Prostate gland (tissue), 2 donors: ENCODE measurements around the gene UNC119. TPM values are rescaled to one million over a fixed set of nuclear protein-coding genes. Genes with fewer than 3 reads are reported as not detected.

Experiments
- DNase-seq: peaks from one replicate; pipeline ENCODE4 v3.0.0-alpha.2; 2019; ENCODE audit warnings: low spot score
- H3K27ac ChIP-seq, 2 donors: fragments of 200-600 bp; sonication (generic); 2 replicates each; pipeline ENCODE4 v1.5.1; 2017 to 2019
- H3K27me3 ChIP-seq: fragments of 200-600 bp; sonication (generic); replicated peaks from 2 replicates; pipeline ENCODE4 v1.5.1; 2019; ENCODE audit not compliant: insufficient read depth
- H3K36me3 ChIP-seq, 2 donors: fragments of 200-600 bp; sonication (generic); 1 replicate in 1 of 2; 2 replicates in 1 of 2; pipeline versions ENCODE4 v1.5.1 to v1.8.1; 2017 to 2019
- H3K4me1 ChIP-seq: fragments of 200-600 bp; sonication (generic); replicated peaks from 2 replicates; pipeline ENCODE4 v1.5.1; 2019
- H3K4me3 ChIP-seq, 2 donors: fragments of 200-600 bp; sonication (generic); 2 replicates each; pipeline ENCODE4 v1.5.1; 2017 to 2019
- H3K9me3 ChIP-seq: fragments of 200-600 bp; sonication (generic); 2 replicates; pipeline ENCODE4 v1.5.1; 2017
- CTCF ChIP-seq, 4 experiments: fragments of 200-600 bp in 2 of 4; fragments of 450-650 bp in 2 of 4; sonication (generic) in 2 of 4; IDR thresholded peaks; 1 replicate in 3 of 4; 2 replicates in 1 of 4; pipeline ENCODE4 v1.5.1; 2016 to 2019; ENCODE audit warnings: antibody characterized with exemption in 4 of 4, mild to moderate bottlenecking in 2 of 4, moderate library complexity in 2 of 4
- POLR2A ChIP-seq: fragments of 450-650 bp; IDR thresholded peaks from one replicate; pipeline ENCODE4 v1.6.1; 2016; ENCODE audit warnings: antibody characterized with exemption, mild to moderate bottlenecking
- POLR2AphosphoS5 ChIP-seq: sonication (generic); formaldehyde crosslinking; IDR thresholded peaks from one replicate; pipeline ENCODE4 v1.6.1; 2017; ENCODE audit warnings: antibody characterized with exemption
- WGBS: methylation state at CpG from one replicate; pipeline ENCODE4 v1.1.5; 2018; 5-methylcytosine and 5-hydroxymethylcytosine counted together
- intact Hi-C: fragments of 100-400 bp; cut with DNase I; formaldehyde crosslinking; loops from one replicate; pipeline ENCODE4 v1.14.2; 2022
- total RNA-seq, 2 donors: library from RNA; depleted of rRNA; stranded (reverse); fragments of >200 nt; gene quantifications; one replicate each; pipeline ENCODE4 v1.1.0, GENCODE V29; 2016

Gene UNC119
- total RNA-seq, 2 donors from 2014 or later, result 51.1 to 154 TPM

- intact Hi-C loops, result loop anchor here (5.0 kb wide), 1 partner anchor 43 kb away; no protein-coding TSS in a partner anchor
- H3K4me3 ChIP-seq, result no peak overlapping the region
- DNase-seq, result no peak
- H3K36me3 ChIP-seq, result no peaks in the 10 kb centered on the region
- peaks cover 13% of the 10 kb centered on the region for H3K4me1 ChIP-seq
- no peak overlapping the region for H3K27ac ChIP-seq
- H3K27me3 ChIP-seq, result no peaks in the 10 kb centered on the region
- 47% methylated on average over 12 of the region's 12 CpGs for WGBS
- TF ChIP-seq CTCF (IDR thresholded peaks at IDR 0.05) (peak in 1 of 4 experiments; percentile 13), POLR2AphosphoS5 (no peak), POLR2A (no peak)
- no peaks in the 10 kb centered on the region for H3K9me3 ChIP-seq
Observed at GRCh38 chr17:28498652-28499363, 53.6 kb downstream of the UNC119 start.

- H3K27me3 ChIP-seq, result no peaks in the 10 kb centered on the region
- WGBS, result 25% methylated on average over 9 of the region's 9 CpGs
- intact Hi-C loops, result loop anchor here (5.0 kb wide), 1 partner anchor 44 kb away; no protein-coding TSS in a partner anchor
Observed at GRCh38 chr17:28497931-28498330, 54.5 kb downstream of the UNC119 start.

More at GRCh38 chr17:28497931-28498330, 54.5 kb downstream of the UNC119 start:
- Histone ChIP-seq H3K4me1 (peaks cover 13% of the 10 kb centered on the region), H3K36me3 (no peaks in the 10 kb centered on the region), H3K4me3 (no peak overlapping the region), H3K9me3 (no peaks in the 10 kb centered on the region), H3K27ac (peak overlapping the region in 1 of 2 donors; percentile 57)
- TF ChIP-seq CTCF (IDR thresholded peaks at IDR 0.05) (no peak), POLR2AphosphoS5 (peak; percentile 83), POLR2A (no peak)
- DNase-seq, result peak; percentile 83

Other genes starting within 250 kb of the UNC119 start
- gene TMEM97, start 233.4 kb downstream of the UNC119 start, total RNA-seq, result 100 to 1,000 TPM in 1 of 2 donors, 10 to 100 TPM in 1; 11.8 to 127 TPM
- 10 to 100 TPM; 45.2 to 55.0 TPM for gene IFT20, start 217.2 kb downstream of the UNC119 start, total RNA-seq
- 10 to 100 TPM; 32.2 to 63.1 TPM for gene TNFAIP1, start 216.9 kb downstream of the UNC119 start, total RNA-seq
- 100 to 1,000 TPM in 1 of 2 donors, 10 to 100 TPM in 1; 94.4 to 140 TPM for gene POLDIP2, start 195.1 kb downstream of the UNC119 start, total RNA-seq
- gene SEBOX, start 187.4 kb downstream of the UNC119 start, total RNA-seq, result not detected
- gene VTN, start 182.3 kb downstream of the UNC119 start, total RNA-seq, result 10 to 100 TPM in 1 of 2 donors, under 1 TPM in 1; 0.14 to 57.8 TPM
- 10 to 100 TPM; 20.6 to 21.4 TPM for gene SARM1, start 180.9 kb downstream of the UNC119 start, total RNA-seq
- 10 to 100 TPM; 14.9 to 20.1 TPM for gene SLC46A1, start 146.4 kb downstream of the UNC119 start, total RNA-seq
- gene SLC13A2, start 79.0 kb downstream of the UNC119 start, total RNA-seq, result under 1 TPM; 0.09 to 0.68 TPM
- gene FOXN1, start 46.3 kb downstream of the UNC119 start, total RNA-seq, result 1 to 10 TPM in 1 of 2 donors, under 1 TPM in 1; 0.64 to 1.2 TPM
- 100 to 1,000 TPM in 1 of 2 donors, 10 to 100 TPM in 1; 68.7 to 131 TPM for gene PIGS, start 18.9 kb upstream of the UNC119 start, total RNA-seq
- 10 to 100 TPM; 49.5 to 55.0 TPM for gene ALDOC, start 24.3 kb upstream of the UNC119 start, total RNA-seq
- gene SPAG5, start 46.4 kb upstream of the UNC119 start, total RNA-seq, result 10 to 100 TPM in 1 of 2 donors, 1 to 10 TPM in 1; 4.6 to 17.3 TPM
- gene RSKR, start 61.6 kb upstream of the UNC119 start, total RNA-seq, result 10 to 100 TPM in 1 of 2 donors, 1 to 10 TPM in 1; 5.0 to 32.1 TPM
- 10 to 100 TPM; 42.2 to 94.2 TPM for gene BLTP2, start 92.5 kb upstream of the UNC119 start, total RNA-seq
- 10 to 100 TPM; 53.3 to 80.1 TPM for gene SDF2, start 109.3 kb upstream of the UNC119 start, total RNA-seq
- 100 to 1,000 TPM in 1 of 2 donors, 10 to 100 TPM in 1; 52.7 to 138 TPM for gene SUPT6H, start 109.6 kb upstream of the UNC119 start, total RNA-seq
- 1 to 10 TPM; 1.9 to 9.4 TPM for gene PROCA1, start 159.3 kb upstream of the UNC119 start, total RNA-seq
- gene RAB34, start 165.2 kb upstream of the UNC119 start, total RNA-seq, result 100 to 1,000 TPM; 165 to 181 TPM
- gene RPL23A, start 167.4 kb upstream of the UNC119 start, total RNA-seq, result 100 to 1,000 TPM; 417 to 657 TPM
- gene TLCD1, start 173.6 kb upstream of the UNC119 start, total RNA-seq, result 10 to 100 TPM in 1 of 2 donors, 1 to 10 TPM in 1; 5.3 to 19.6 TPM
- 10 to 100 TPM in 1 of 2 donors, 1 to 10 TPM in 1; 5.1 to 13.2 TPM for gene NEK8, start 176.2 kb upstream of the UNC119 start, total RNA-seq
- 10 to 100 TPM; 43.1 to 59.8 TPM for gene TRAF4, start 191.4 kb upstream of the UNC119 start, total RNA-seq